Stimulated activated CD4-positive, alpha-beta T cell treated with anti-CD3 and anti-CD28 coated beads, Interleukin-4, amount 100 ng/mL, for 1 hour (primary cell): ENCODE results near the gene EPC1.
"Not testable (repeated sequence)": the region's sequence is repeated elsewhere in the genome, so short reads cannot be mapped to it uniquely, and the experiment has no call there.

Experiments used
- DNase-seq: peaks from one replicate; pipeline ENCODE4 v3.0.0-alpha.2; 2020

The EPC1 gene

DNA sequence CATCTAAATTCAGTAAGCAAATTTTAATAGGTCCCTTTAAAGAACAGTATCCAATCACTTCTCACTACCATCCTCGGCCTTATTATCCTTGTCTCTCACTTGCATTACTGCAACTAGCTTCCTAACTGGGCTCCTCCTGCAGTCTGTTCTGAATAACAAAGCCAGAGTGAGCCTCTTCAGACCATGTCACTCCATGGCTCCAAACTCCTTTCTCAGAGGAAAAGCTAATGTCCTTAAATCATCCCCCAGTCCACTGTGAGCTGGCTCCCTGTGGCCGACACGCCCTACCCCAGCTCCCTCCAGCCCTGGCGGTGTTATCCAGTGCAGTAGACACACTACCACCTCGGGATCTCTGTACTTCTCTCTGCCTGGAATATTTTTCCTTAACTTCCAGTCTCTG lies 80.0 kb downstream of the EPC1 start:
- no peak for DNase-seq

GRCh38 chr10:32266566-32266965 lies 80.4 kb downstream of the EPC1 start:
- no peak for DNase-seq

DNA sequence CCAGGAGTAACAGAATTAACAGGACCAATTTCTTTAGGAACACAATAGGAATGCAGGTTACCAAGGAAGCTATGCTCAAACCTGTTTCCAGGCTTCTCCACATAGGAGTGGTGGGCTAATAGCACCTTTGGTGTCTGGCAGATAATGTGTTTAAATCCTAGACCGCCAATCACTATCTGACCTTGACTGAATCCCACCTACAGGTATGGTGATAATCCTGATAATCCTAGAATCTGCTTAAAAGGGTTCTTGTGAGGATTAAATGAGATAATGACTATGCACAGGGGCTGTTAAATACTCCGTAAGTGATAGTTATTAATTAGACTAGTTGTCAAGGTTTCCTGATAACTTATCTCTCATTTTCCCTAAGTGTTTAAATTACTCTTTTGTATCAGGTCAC lies 81.2 kb downstream of the EPC1 start:
- no peak for DNase-seq

GRCh38 chr10:32263300-32263699 lies 83.7 kb downstream of the EPC1 start:
- DNase-seq = no peak

- DNase-seq = no peak
Measured at GRCh38 chr10:32259551-32259950, 87.4 kb downstream of the EPC1 start.

DNA sequence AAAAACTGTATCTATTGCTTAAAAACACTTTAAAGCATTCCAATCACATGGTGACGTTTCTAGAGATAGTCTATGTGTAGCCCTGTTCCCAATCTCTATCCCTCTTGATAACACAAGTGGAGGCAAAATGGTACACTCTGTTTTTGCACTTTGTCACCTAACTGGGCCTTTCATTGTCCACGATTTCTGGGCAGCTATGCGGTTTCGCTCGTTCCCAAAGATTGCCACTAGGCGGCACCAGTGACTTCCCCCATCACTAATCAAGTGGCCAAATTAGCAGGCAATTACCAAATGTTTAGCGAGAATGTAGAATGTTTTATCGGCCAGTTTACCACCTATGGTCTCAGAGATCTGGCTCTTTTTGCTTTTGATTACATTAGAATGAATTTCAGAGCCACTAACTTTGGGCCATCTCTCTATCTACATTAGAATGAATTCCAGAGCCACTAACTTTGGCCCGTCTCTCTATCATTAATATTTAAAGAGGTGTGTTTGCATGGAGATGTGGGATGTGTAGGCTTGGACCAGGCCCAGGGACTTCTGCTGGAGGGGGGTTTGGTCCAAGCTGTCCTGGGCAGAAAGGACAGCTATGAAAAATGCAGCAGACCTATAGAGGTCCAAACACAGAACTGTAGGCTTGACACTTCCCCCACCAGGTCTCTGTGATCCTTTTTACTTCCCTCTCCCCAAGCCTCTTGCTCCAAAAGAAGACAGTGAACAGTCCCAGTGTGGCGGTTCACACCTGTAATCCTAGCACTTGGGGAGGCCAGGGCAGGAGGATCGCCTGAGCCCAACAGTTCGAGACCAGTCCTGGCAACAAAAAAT lies 90.1 kb downstream of the EPC1 start:
- peak; percentile 66 for DNase-seq

DNA sequence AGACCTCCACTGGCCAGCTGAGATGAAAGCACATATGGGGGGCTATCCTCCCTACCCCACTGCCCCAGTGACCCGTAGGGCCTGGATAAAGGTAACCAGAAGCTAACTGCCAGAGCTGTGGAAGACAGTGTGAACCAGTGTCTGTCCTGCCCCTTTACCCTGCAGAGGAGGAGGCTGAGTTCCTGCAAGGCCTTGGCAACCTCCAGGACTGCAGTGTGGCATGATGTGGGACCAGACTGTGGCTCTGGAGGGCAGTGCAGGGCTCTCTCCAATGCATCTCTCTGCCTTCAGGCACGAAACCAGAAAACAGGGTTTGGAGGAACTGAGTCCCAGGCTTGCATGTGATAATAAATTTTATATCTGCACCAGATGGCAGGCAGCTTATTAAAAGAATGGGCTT lies 93.1 kb downstream of the EPC1 start:
- no peak for DNase-seq

DNA sequence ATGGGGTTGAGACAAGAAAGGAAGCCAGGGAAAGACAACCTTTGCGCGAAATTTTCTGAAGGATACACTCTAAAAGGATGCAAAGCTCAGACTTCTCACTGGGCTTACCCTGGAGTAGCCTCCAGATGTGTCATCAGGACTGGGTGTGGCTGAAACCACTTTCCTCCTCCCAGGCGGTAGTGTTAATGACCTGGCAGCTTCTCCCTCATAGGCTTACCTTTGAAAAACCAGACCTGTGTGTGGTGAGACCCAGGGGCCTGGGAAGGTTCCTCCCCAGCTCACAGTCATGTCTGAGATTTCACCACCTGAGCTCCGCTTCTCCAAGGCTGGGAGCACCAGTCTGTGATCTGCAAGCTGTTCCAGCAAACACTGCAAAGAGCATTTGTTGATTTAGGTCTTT lies 93.7 kb downstream of the EPC1 start:
- no peak for DNase-seq

- not testable (repeated sequence) for DNase-seq
Measured at GRCh38 chr10:32250489-32250888, 96.5 kb downstream of the EPC1 start.

DNA sequence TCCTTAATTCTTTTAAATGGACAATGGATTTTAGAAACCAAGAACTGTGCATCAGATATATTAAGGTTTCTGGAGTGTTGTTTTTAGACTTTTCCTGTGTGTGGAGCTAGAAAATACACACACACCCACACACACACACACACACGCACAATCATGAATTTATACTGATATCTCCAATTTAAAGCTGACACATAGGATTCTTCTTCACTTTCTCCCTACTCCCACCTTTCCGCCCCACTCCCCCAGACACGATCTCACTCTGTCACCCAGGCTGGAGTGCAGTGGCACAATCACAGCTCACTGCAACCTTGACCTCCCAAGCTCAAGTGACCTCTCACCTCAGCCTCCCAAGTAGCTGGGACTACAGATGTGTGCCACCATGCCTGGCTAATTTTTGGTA lies 100.3 kb downstream of the EPC1 start:
- no peak for DNase-seq

- no peak for DNase-seq
Measured at GRCh38 chr10:32245760-32246159, 101.2 kb downstream of the EPC1 start.

DNA sequence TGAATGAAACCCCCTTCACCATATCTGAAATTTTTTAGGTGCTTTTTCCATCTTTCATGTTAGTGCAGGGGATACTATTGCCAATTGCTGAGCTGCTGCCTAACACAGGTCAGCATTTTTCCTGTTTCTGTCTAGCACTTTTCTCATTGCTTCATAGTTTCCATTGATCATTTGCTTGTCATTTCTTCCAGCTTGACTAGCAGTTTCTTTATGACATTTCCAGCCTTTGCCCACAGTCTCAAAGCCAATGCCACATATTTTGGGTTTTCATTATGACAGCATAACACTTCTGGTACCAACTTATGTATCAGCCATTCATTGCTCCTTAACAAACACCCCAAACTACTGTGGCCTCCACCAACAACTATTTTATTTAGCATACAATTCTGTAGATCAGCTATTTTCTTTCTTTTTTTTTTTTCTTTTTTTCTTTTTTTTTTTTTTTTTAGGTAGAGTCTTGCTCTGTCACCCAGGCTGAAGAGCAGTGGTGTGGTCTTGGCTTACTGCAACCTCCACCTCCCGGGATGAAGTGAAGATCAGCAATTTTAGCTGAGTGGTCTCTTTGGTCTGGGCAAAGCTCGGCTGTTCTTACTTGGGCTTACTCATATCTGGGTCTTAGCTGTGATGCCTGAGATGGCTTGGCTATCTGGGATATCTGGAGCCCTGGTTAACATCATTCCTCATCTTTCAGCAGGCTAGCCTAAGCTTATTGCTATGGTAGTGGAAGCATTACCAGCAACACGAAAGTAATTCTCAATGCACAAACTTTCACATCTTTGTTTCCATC lies 102.3 kb downstream of the EPC1 start:
- no peak for DNase-seq

- no peak for DNase-seq
Measured at GRCh38 chr10:32244011-32244410, 102.9 kb downstream of the EPC1 start.

- no peak for DNase-seq
Measured at GRCh38 chr10:32241946-32242345, 105.0 kb downstream of the EPC1 start.

DNA sequence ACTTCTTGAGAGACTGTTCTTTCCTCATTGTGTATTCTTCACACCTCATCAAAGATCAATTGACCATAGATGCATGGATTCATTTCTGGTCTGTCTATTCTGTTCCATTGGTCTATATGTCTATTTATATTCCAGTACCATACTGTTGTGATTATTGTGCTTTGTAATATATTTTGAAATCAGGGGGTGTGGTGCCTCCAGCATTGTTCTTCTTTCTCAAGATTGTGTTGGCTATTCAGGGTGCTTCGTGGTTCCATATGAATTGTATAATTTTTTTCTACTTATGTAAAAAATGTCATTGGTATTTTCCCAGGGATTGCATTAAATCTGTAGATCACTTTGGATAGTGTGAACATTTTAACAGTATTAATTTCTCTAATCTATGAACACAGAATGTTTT lies 106.5 kb downstream of the EPC1 start:
- DNase-seq = no peak

DNA sequence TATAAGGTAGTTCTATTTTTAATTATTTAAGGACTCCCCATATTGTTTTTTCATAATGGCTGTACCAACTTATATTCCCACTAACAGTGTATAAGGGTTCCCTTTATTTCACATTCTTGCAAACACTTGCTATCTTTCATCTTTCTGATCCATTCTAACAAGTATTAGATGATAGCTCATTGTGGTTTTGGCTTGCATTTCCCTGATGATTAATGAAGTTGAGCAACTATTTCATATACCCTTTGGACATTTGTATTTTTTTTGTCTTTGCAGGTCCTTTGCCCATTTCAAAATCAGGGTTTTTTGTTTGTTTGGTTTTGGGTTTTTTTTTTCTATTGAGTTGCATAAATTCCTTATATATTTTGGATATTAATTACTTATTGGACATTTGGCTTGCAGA lies 107.2 kb downstream of the EPC1 start:
- DNase-seq = no peak

DNA sequence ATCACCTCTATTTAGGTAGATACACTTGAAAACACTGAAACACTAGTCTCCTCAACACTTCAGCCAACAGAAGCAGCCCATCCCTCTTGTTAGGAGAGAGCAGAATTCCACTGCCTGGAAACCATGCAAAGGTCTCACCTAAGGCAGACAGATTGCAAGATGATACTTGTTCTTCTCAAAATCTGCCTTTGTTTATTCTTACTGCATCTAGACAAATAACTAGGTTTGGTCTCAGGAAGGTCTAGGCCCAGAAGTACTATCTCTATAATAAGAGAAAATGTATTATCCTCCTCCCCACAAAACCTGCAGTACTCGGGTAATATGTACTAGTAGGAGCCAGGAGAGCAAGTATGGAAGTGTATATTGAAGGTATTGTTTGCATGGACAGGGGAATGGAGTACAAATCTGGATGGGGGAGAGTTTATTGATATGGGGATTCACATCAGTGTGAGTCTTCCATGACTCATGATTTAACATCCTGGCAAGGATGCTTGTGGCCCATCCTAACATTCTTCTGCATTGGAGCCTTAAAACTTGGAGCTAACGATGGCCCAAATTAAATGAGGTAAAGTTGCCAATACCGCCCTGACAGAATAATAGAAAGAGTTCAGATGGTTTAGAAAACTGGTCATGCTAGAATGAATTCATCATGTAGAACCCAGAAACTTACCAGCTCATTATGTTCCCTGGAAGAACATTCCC lies 109.2 kb downstream of the EPC1 start:
- DNase-seq = no peak

GRCh38 chr10:32234471-32234870 lies 112.5 kb downstream of the EPC1 start:
- DNase-seq = no peak

DNA sequence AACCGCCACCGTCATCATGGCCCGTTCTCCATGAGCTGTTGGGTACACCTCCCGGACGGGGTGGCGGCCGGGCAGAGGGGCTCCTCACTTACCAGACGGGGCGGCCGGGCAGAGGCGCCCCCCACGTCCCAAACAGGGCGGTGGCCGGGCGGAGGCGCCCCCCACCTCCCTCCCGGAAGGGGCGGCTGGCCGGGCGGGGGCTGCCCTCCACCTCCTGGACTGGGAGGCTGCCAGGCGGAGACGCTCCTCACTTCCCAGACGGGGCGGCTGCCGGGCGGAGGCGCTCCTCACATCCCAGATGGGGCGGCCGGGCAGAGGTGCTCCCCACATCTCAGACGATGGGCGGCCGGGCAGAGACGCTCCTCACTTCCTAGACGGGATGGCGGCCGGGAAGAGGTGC lies 113.6 kb downstream of the EPC1 start:
- not testable (repeated sequence) for DNase-seq

DNA sequence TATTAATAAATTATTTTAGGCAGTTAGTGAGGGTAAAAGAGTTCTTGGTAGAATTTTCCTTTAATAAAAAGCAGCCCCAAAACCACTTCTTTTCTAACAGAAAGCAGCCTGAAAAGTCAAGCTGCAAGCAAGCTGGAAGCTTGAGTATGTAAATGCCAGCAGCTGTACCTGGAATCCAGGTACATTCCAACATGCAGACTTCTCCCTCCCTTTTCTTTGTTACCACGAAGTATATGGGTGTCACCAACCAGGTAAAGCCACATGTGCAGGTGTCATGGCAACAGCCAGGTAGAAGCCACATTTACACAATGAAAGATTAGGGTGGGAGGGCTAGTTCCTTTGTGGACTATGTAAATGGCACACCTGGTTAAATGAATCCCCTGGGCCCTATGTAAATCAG lies 114.6 kb downstream of the EPC1 start:
- no peak for DNase-seq

GRCh38 chr10:32229788-32230187 lies 117.2 kb downstream of the EPC1 start:
- not testable (repeated sequence) for DNase-seq

GRCh38 chr10:32229170-32229569 lies 117.8 kb downstream of the EPC1 start:
- no peak for DNase-seq

- no peak for DNase-seq
Measured at GRCh38 chr10:32227802-32228201, 119.2 kb downstream of the EPC1 start.

GRCh38 chr10:32226624-32227023 lies 120.3 kb downstream of the EPC1 start:
- DNase-seq = no peak
